Heart right ventricle (tissue), 16 donors: Measurements from ENCODE around the gene PRIMPOL. TPM values are rescaled to one million over a fixed set of nuclear protein-coding genes. Genes with fewer than 3 reads are reported as not detected.
"Not testable (repeated sequence)": the region's sequence is repeated elsewhere in the genome, so short reads cannot be mapped to it uniquely, and the experiment has no call there.

Experiments
- ATAC-seq, 8 donors: fragments of 200-7000 bp; cut with Tn5 transposase; one replicate each; pipeline ENCODE4 v1.9.1; 2020; ENCODE audit warnings: mild to moderate bottlenecking in 8 of 8, moderate library complexity in 8 of 8, moderate number of reproducible peaks in 1 of 8
- DNase-seq, 2 donors: peaks; one replicate each; pipeline ENCODE4 v3.0.0-alpha.2; 2020
- H3K27ac ChIP-seq, 10 donors: fragments of 200-600 bp; sonication (generic) in 2 of 10; one replicate each; pipeline versions ENCODE4 v1.5.0 to v1.8.0; 2020 to 2022; ENCODE audit warnings: mild to moderate bottlenecking in 3 of 10
- H3K27me3 ChIP-seq, 7 donors: fragments of 200-600 bp; one replicate each; pipeline ENCODE4 v1.8.0; 2021 to 2022; ENCODE audit warnings: mild to moderate bottlenecking in 2 of 7
- H3K36me3 ChIP-seq, 9 donors: fragments of 200-600 bp; sonication (generic) in 1 of 9; one replicate each; pipeline versions ENCODE4 v1.5.0 to v1.8.0; 2020 to 2022; ENCODE audit warnings: mild to moderate bottlenecking in 2 of 9
- H3K4me1 ChIP-seq, 9 donors: fragments of 200-600 bp; sonication (generic) in 1 of 9; one replicate each; pipeline versions ENCODE4 v1.5.0 to v1.8.0; 2020 to 2022; ENCODE audit warnings: mild to moderate bottlenecking in 4 of 9
- H3K4me3 ChIP-seq, 10 donors: fragments of 200-600 bp; sonication (generic) in 2 of 10; one replicate each; pipeline versions ENCODE4 v1.5.0 to v1.8.0; 2020 to 2022; ENCODE audit warnings: mild to moderate bottlenecking in 7 of 10, moderate library complexity in 2 of 10
- H3K9me3 ChIP-seq, 11 donors: fragments of 200-600 bp in 10 of 11; sonication (generic) in 2 of 11; one replicate each; pipeline versions ENCODE4 v1.5.0 to v1.8.0; 2013 to 2022; ENCODE audit warnings: mild to moderate bottlenecking in 2 of 11, control low read depth in 1 of 11, moderate library complexity in 1 of 11
- CTCF ChIP-seq, 9 donors: fragments of 200-600 bp; sonication (generic) in 2 of 9; IDR thresholded peaks; one replicate each; pipeline versions ENCODE4 v1.5.0 to v1.8.0; 2021 to 2022; ENCODE audit warnings: antibody characterized with exemption in 9 of 9, mild to moderate bottlenecking in 5 of 9, moderate library complexity in 1 of 9
- WGBS, 2 donors: extraction: QIAGEN DNeasy Blood & Tissue Kit; methylation state at CpG; one replicate each; pipeline ENCODE4 v1.1.7; 2013; ENCODE audit warnings: inconsistent platforms in 1 of 2; 5-methylcytosine and 5-hydroxymethylcytosine counted together
- intact Hi-C, 10 donors: fragments of 100-400 bp; cut with DNase I; formaldehyde crosslinking; loops; one replicate each; pipeline versions ENCODE4 v1.11.1 to v1.14.2; 2022
- polyA plus RNA-seq, 2 donors: library from polyadenylated mRNA; stranded (reverse); fragments of 200-250 nt; gene quantifications; one replicate each; pipeline ENCODE4 v1.2.3, GENCODE V29; 2013
- total RNA-seq, 10 donors: library from RNA; stranded (reverse); fragmentation: NEBNext Ultra II Directional in 3 of 10; extraction: Animal tissue kit (Norgen Biotek cat#: 25700) in 3 of 10; gene quantifications; one replicate each; pipeline versions ENCODE4 v1.2.1 to v1.2.4, GENCODE V29; 2021 to 2023
- donor health status: Arrhythmogenic right ventricular cardiomyopathy.
- donor health status: ischemic (EF 13 %, LVEDD 7.1; RV severe dilation, severe dysfunction).
- donor health status: healthy with polysubstance abuse.
- donor health status: DM: no; HTN: yes; CAD: no.
- donor health status: DM: no; HTN: no; CAD: no.
- donor health status: ischemic (EF 25% LVEDD 6.9; RV normal size, moderate dysfunction).
- donor health status: ischemic (EF 25% LVEDD 5.7; RV mildly dilated, moderate dysfunction).
- donor health status: healthy.
- donor health status: DM: yes; HTN: yes; CAD: no.
- donor health status: Ischemic cardiomyopathy.
- donor health status: ischemic (EF 35%, LVEDD 5.7; RV mildly dilated, moderate dysfunction).
- donor health status: nonischemic (EF 11% LVEDD 7.7; RV severe dilation, severe dysfunction).
- donor health status: DM: yes; HTN: yes; CAD: no.
- donor health status: PGD.
- donor health status: ischemic (EF 29% LVEDD 5.4; RV normal size, mild dysfunction).
- donor health status: nonischemic (EF 23%, LVEDD 6.1; RV moderate dilation, normal function).

Gene PRIMPOL
- total and polyA plus RNA-seq, 12 donors = 7.2 to 85.2 (median 10.8) TPM

GRCh38 chr4:184733654-184734524, 84.4 kb downstream of the PRIMPOL start, which contains the start of gene CENPU:
TSS of gene CENPU (minus strand) at chr4:184734096. CDS start at chr4:184734062, 34 bp downstream.
- intact Hi-C loops = loop anchor here in 6 of 10 donors (2.0 to 10.0 kb wide), 4 partner anchors 82 to 89 kb away; partner anchors contain the start of genes CASP3 (in 4 of the 6) and PRIMPOL (in 4 of the 6)
- DNase-seq (peak; percentile 96), ATAC-seq (peak; percentile 98 to 99 (median 99))
- Histone ChIP-seq H3K36me3 (peaks cover 0 to 2% (median 0%) of the 10 kb centered on the region in 9 donors), H3K4me1 (peaks cover 0 to 27% (median 15%) of the 10 kb centered on the region in 9 donors), H3K27ac (peak within 1 kb of the TSS in 9 of 10 donors; percentile 34 to 84 (median 63)), H3K27me3 (no peaks in the 10 kb centered on the region), H3K9me3 (no peaks in the 10 kb centered on the region), H3K4me3 (peak within 1 kb of the TSS; percentile 52 to 98 (median 75))
- WGBS, 2 donors = 0% methylated on average over 69 of the region's 69 CpGs
- TF ChIP-seq CTCF (IDR thresholded peaks at IDR 0.05) = no peak

GRCh38 chr4:184734758-184735157, 85.2 kb downstream of the PRIMPOL start:
- ATAC-seq (no peak), DNase-seq (no peak)
- Histone ChIP-seq H3K27me3 (no peaks in the 10 kb centered on the region), H3K36me3 (no peaks in the 10 kb centered on the region), H3K9me3 (no peaks in the 10 kb centered on the region), H3K4me3 (peak overlapping the region in 8 of 10 donors; percentile 69 to 98 (median 84)), H3K4me1 (peaks cover 0 to 24% (median 15%) of the 10 kb centered on the region in 9 donors), H3K27ac (peak overlapping the region in 4 of 10 donors; percentile 67 to 84 (median 76))
- intact Hi-C loops = loop anchor here in 6 of 10 donors (2.0 to 10.0 kb wide), 4 partner anchors 82 to 90 kb away; partner anchors contain the start of genes CASP3 (in 4 of the 6) and PRIMPOL (in 4 of the 6)
- TF ChIP-seq CTCF (IDR thresholded peaks at IDR 0.05) = no peak
- WGBS, 2 donors = 50 to 63% methylated on average over 6 of the region's 6 CpGs

DNA sequence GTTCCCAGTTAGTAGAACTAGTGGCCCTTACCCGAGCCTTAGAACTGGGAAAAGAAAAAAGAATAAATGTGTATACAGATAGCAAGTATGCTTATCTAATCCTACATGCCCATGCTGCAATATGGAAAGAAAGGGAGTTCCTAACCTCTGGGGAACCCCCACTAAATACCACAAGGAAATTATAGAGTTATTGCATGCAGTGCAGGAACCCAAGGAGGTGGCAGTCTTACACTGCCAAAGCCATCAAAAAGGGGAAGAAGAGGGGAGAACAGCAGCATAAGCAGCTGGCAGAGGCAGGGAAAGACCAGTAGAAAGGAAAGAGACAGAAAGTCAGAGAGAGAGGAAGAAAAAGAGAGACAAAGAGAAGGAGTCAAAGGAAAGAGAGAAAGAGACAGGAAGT, 90.0 kb downstream of the PRIMPOL start:
- H3K4me3 ChIP-seq, H3K9me3 ChIP-seq, H3K27ac ChIP-seq, DNase-seq, H3K4me1 ChIP-seq, ATAC-seq, H3K36me3 ChIP-seq, H3K27me3 ChIP-seq: not testable (repeated sequence)
- intact Hi-C loops = loop anchor here in 1 of 10 donors (10.0 kb wide), 1 partner anchor 95 kb away; the partner anchor contains the start of genes CASP3 and PRIMPOL
- WGBS, 2 donors = 56 to 72% methylated on average over 1 of the region's 1 CpG

- no peak overlapping the region for H3K27ac ChIP-seq
- H3K27me3 ChIP-seq = no peaks in the 10 kb centered on the region
- 95 to 98% methylated on average over 17 to 20 of the region's 20 CpGs for WGBS, 2 donors
- H3K4me1 ChIP-seq = peaks cover 0 to 8% (median 5%) of the 10 kb centered on the region in 9 donors
- H3K4me3 ChIP-seq = no peak overlapping the region
- H3K36me3 ChIP-seq = no peaks in the 10 kb centered on the region
- no peak for TF ChIP-seq CTCF (IDR thresholded peaks at IDR 0.05)
- ATAC-seq (peak in 1 of 8 donors; percentile 68), DNase-seq (no peak)
- H3K9me3 ChIP-seq = peaks cover 0 to 6% (median 0%) of the 10 kb centered on the region in 11 donors
- intact Hi-C loops = loop anchor here in 2 of 10 donors (10.0 kb wide), 2 partner anchors 164 to 354 kb away; no protein-coding TSS in a partner anchor
Measured at GRCh38 chr4:184740980-184741391, 91.4 kb downstream of the PRIMPOL start.

DNA sequence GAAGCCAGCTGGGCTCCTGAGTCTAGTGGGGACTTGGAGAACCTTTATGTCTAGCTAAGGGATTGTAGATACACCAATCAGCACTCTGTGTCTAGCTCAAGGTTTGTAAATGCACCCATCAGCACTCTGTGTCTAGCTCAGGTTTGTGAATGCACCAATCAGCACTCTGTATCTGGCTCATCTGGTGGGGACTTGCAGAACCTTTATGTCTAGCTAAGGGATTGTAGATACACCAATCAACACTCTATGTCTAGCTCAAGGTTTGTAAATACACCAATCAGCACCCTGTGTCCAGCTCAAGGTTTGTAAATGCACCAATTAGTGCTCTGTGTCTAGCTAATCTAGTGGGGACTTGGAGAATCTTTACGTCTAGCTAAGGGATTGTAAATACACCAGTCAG, 92.1 kb downstream of the PRIMPOL start:
- not testable (repeated sequence) for DNase-seq, H3K27me3 ChIP-seq, H3K4me3 ChIP-seq, H3K9me3 ChIP-seq, H3K27ac ChIP-seq, H3K36me3 ChIP-seq, ATAC-seq
- 52 to 78% methylated on average over 1 of the region's 1 CpG for WGBS, 2 donors
- peaks cover 0 to 14% (median 11%) of the 10 kb centered on the region in 9 donors for H3K4me1 ChIP-seq
- intact Hi-C loops = loop anchor here in 2 of 10 donors (10.0 kb wide), 2 partner anchors 163 to 353 kb away; no protein-coding TSS in a partner anchor
